ENCODE data around the gene RALB. TPM values are rescaled to one million over a fixed set of nuclear protein-coding genes. Genes with fewer than 3 reads are reported as not detected.

Gene RALB
- polyA plus RNA-seq, 2 of the 4 experiments (the other 2 are of a cell fraction): 72.9 to 76.5 TPM

- Histone ChIP-seq H3K9me3 (peaks cover 6% of the 10 kb centered on the region; the same call in 1 of the 3 replicates), H3K4me3 (no peak overlapping the region), H3K4me1 (no peaks in the 10 kb centered on the region), H3K27ac (no peak overlapping the region), H3K4me2 (no peak overlapping the region)
- ATAC-seq (peak in 1 of 2 experiments; percentile 40; a peak in 1 of 6 replicates), FAIRE-seq (no peak), DNase-seq (ENCODE audit: low read depth in 1 of 2, low spot score in 1 of 2) (no peak)
- POLR2A ChIA-PET: no interaction called here
- TF ChIP-seq, protein P1, sequence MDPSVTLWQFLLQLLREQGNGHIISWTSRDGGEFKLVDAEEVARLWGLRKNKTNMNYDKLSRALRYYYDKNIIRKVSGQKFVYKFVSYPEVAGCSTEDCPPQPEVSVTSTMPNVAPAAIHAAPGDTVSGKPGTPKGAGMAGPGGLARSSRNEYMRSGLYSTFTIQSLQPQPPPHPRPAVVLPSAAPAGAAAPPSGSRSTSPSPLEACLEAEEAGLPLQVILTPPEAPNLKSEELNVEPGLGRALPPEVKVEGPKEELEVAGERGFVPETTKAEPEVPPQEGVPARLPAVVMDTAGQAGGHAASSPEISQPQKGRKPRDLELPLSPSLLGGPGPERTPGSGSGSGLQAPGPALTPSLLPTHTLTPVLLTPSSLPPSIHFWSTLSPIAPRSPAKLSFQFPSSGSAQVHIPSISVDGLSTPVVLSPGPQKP (IDR thresholded peaks at IDR 0.05; ENCODE audit: low read depth, low read length): no peak
- TF ChIP-seq MYC (IDR thresholded peaks at IDR 0.05; ENCODE audit: borderline replicate concordance, low read length) (no peak), RFX5 (IDR thresholded peaks at IDR 0.05) (no peak), NR3C1 (IDR thresholded peaks at IDR 0.05) (no peak), SREBF2 (IDR thresholded peaks at IDR 0.05) (no peak), MAX (IDR thresholded peaks at IDR 0.05) (no peak), PHF8 (IDR thresholded peaks at IDR 0.05; ENCODE audit: borderline replicate concordance, low read depth) (no peak), E2F6 (IDR thresholded peaks at IDR 0.05; ENCODE audit: borderline replicate concordance, low read depth) (no peak), NPAS2 (CRISPR knock-in tag; IDR thresholded peaks at IDR 0.05; ENCODE audit: borderline replicate concordance) (no peak), HOXA7 (CRISPR knock-in tag; IDR thresholded peaks at IDR 0.05) (no peak), BCL3 (IDR thresholded peaks at IDR 0.05) (no peak)
- TF ChIP-seq, protein P2, sequence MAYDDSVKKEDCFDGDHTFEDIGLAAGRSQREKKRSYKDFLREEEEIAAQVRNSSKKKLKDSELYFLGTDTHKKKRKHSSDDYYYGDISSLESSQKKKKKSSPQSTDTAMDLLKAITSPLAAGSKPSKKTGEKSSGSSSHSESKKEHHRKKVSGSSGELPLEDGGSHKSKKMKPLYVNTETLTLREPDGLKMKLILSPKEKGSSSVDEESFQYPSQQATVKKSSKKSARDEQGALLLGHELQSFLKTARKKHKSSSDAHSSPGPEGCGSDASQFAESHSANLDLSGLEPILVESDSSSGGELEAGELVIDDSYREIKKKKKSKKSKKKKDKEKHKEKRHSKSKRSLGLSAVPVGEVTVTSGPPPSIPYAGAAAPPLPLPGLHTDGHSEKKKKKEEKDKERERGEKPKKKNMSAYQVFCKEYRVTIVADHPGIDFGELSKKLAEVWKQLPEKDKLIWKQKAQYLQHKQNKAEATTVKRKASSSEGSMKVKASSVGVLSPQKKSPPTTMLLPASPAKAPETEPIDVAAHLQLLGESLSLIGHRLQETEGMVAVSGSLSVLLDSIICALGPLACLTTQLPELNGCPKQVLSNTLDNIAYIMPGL (CRISPR knock-in tag; IDR thresholded peaks at IDR 0.05; ENCODE audit: borderline replicate concordance): no peak
- CTCF ChIA-PET: no interaction called here
- 84% methylated on average over 10 of the region's 10 CpGs for WGBS (ENCODE audit: missing lambda C conversion rate)
Measured at GRCh38 chr2:120262761-120263428, 10.2 kb downstream of the RALB start.

- CTCF ChIA-PET: interaction anchor here (2.2 kb wide), 1 partner anchor 48 kb away, joined by 8 read pairs; no protein-coding TSS in a partner anchor
- 80% methylated on average over 12 of the region's 12 CpGs for WGBS (ENCODE audit: missing lambda C conversion rate)
- H3K4me3 ChIP-seq: no peak overlapping the region
Measured at GRCh38 chr2:120265006-120265405, 12.4 kb downstream of the RALB start.

More at GRCh38 chr2:120265006-120265405, 12.4 kb downstream of the RALB start:
- POLR2A ChIA-PET: no interaction called here
- H3K4me2 ChIP-seq: no peak overlapping the region
- FAIRE-seq: no peak
- TF ChIP-seq ZFP36 (IDR thresholded peaks at IDR 0.05; ENCODE audit: borderline replicate concordance, partially characterized antibody) (no peak), RFX5 (IDR thresholded peaks at IDR 0.05) (no peak), EP300 (IDR thresholded peaks at IDR 0.05) (no peak), ZC3H11A (IDR thresholded peaks at IDR 0.05) (no peak), CBX2 (IDR thresholded peaks at IDR 0.05; ENCODE audit: borderline replicate concordance, low read depth) (no peak), NR3C1 (IDR thresholded peaks at IDR 0.05) (no peak), PHF8 (IDR thresholded peaks at IDR 0.05; ENCODE audit: borderline replicate concordance, low read depth) (no peak), CHD2 (IDR thresholded peaks at IDR 0.05; ENCODE audit: low read length, partially characterized antibody) (no peak), EHMT2 (IDR thresholded peaks at IDR 0.05; ENCODE audit: low read depth) (no peak)
- TF ChIP-seq, protein P3, sequence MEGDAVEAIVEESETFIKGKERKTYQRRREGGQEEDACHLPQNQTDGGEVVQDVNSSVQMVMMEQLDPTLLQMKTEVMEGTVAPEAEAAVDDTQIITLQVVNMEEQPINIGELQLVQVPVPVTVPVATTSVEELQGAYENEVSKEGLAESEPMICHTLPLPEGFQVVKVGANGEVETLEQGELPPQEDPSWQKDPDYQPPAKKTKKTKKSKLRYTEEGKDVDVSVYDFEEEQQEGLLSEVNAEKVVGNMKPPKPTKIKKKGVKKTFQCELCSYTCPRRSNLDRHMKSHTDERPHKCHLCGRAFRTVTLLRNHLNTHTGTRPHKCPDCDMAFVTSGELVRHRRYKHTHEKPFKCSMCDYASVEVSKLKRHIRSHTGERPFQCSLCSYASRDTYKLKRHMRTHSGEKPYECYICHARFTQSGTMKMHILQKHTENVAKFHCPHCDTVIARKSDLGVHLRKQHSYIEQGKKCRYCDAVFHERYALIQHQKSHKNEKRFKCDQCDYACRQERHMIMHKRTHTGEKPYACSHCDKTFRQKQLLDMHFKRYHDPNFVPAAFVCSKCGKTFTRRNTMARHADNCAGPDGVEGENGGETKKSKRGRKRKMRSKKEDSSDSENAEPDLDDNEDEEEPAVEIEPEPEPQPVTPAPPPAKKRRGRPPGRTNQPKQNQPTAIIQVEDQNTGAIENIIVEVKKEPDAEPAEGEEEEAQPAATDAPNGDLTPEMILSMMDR (IDR thresholded peaks at IDR 0.05): no peak
- no peaks in the 10 kb centered on the region for H3K4me1 ChIP-seq
- no peak overlapping the region for H3K27ac ChIP-seq
- no peak for DNase-seq (ENCODE audit: low read depth in 1 of 2, low spot score in 1 of 2)
- H3K9me3 ChIP-seq: peaks cover 5% of the 10 kb centered on the region; the same call in 1 of the 3 replicates
- ATAC-seq: no peak

Measured in A549 (cell line).